H9 (cell line): ENCODE data around the gene KAT5. TPM values are rescaled to one million over a fixed set of nuclear protein-coding genes. Genes with fewer than 3 reads are reported as not detected.
"Not testable (repeated sequence)": the region's sequence is repeated elsewhere in the genome, so short reads cannot be mapped to it uniquely, and the experiment has no call there.

ENCODE experiments used
- DNase-seq: peaks from one replicate; pipeline ENCODE4 v3.0.0-alpha.2; 2017
- H2AFZ ChIP-seq: one replicate; pipeline ENCODE4 v1.6.1; 2013; ENCODE audit warnings: mild to moderate bottlenecking, low read length, control low read depth, moderate library complexity
- H2AK5ac ChIP-seq: 2 replicates; pipeline ENCODE4 v1.6.1; 2013; ENCODE audit warnings: low read length, control low read depth, mixed read lengths; ENCODE audit not compliant: insufficient read length
- H2BK120ac ChIP-seq: one replicate; pipeline ENCODE4 v1.6.1; 2013; ENCODE audit warnings: low read depth, mild to moderate bottlenecking, low read length, control low read depth, inconsistent platforms; ENCODE audit not compliant: poor library complexity, severe bottlenecking
- H2BK12ac ChIP-seq: 2 replicates; pipeline ENCODE4 v1.6.1; 2013; ENCODE audit warnings: low read length, control low read depth, mixed read lengths, low read depth; ENCODE audit not compliant: insufficient read length
- H2BK15ac ChIP-seq: 2 replicates; pipeline ENCODE4 v1.6.1; 2013; ENCODE audit warnings: low read depth, low read length, control low read depth
- H2BK20ac ChIP-seq: one replicate; pipeline ENCODE4 v1.6.1; 2013; ENCODE audit warnings: low read depth, mild to moderate bottlenecking, low read length, control low read depth, inconsistent platforms; ENCODE audit not compliant: poor library complexity, severe bottlenecking
- H2BK5ac ChIP-seq: 2 replicates; pipeline ENCODE4 v1.6.1; 2013; ENCODE audit warnings: low read length, control low read depth, mixed read lengths; ENCODE audit not compliant: insufficient read length
- H3K14ac ChIP-seq: 2 replicates; pipeline ENCODE4 v1.6.1; 2013; ENCODE audit warnings: low read length, control low read depth; ENCODE audit not compliant: insufficient read depth
- H3K18ac ChIP-seq: 2 replicates; pipeline ENCODE4 v1.6.1; 2013; ENCODE audit warnings: low read depth, mild to moderate bottlenecking, mixed read lengths, low read length, control low read depth; ENCODE audit not compliant: insufficient read length
- H3K23ac ChIP-seq: 2 replicates; pipeline ENCODE4 v1.6.1; 2013; ENCODE audit warnings: low read length, control low read depth, mixed read lengths, low read depth; ENCODE audit not compliant: insufficient read length
- H3K23me2 ChIP-seq: 2 replicates; pipeline ENCODE4 v1.6.1; 2013; ENCODE audit warnings: low read depth, mild to moderate bottlenecking, mixed read lengths, low read length, control low read depth; ENCODE audit not compliant: insufficient read length, poor library complexity, severe bottlenecking
- H3K27ac ChIP-seq: 2 replicates; pipeline ENCODE4 v1.5.1; 2013; ENCODE audit warnings: low read length, control low read depth, mixed read lengths, low read depth; ENCODE audit not compliant: insufficient read length
- H3K27me3 ChIP-seq: 2 replicates; pipeline ENCODE4 v1.6.1; 2013; ENCODE audit warnings: low read length, control low read depth, inconsistent platforms; ENCODE audit not compliant: insufficient read depth
- H3K4ac ChIP-seq: 2 replicates; pipeline ENCODE4 v1.6.1; 2013; ENCODE audit warnings: low read depth, mild to moderate bottlenecking, control low read depth, inconsistent platforms, low read length, moderate library complexity
- H3K4me1 ChIP-seq: 2 replicates; pipeline ENCODE4 v1.6.1; 2013; ENCODE audit warnings: low read length, control low read depth, inconsistent platforms; ENCODE audit not compliant: insufficient read depth
- H3K4me2 ChIP-seq: 2 replicates; pipeline ENCODE4 v1.6.1; 2013; ENCODE audit warnings: low read length, control low read depth, mixed read lengths; ENCODE audit not compliant: insufficient read length, insufficient read depth
- H3K56ac ChIP-seq: 2 replicates; pipeline ENCODE4 v1.6.1; 2013; ENCODE audit warnings: low read depth, mild to moderate bottlenecking, mixed read lengths, low read length, control low read depth; ENCODE audit not compliant: insufficient read length
- H3K79me1 ChIP-seq: 2 replicates; pipeline ENCODE4 v1.6.1; 2013; ENCODE audit warnings: low read depth, mild to moderate bottlenecking, moderate library complexity, low read length, control low read depth, inconsistent platforms; ENCODE audit not compliant: insufficient read depth, poor library complexity, severe bottlenecking
- H3K79me2 ChIP-seq: 2 replicates; pipeline ENCODE4 v1.6.1; 2013; ENCODE audit warnings: low read length, control low read depth, inconsistent platforms; ENCODE audit not compliant: insufficient read depth
- H3K9ac ChIP-seq: 2 replicates; pipeline ENCODE4 v1.6.1; 2013; ENCODE audit warnings: low read length, control low read depth, mixed read lengths; ENCODE audit not compliant: insufficient read length; ENCODE audit errors: extremely low read depth
- H3K9me3 ChIP-seq: one replicate; pipeline ENCODE4 v1.6.1; 2013; ENCODE audit warnings: low read depth, low read length, inconsistent platforms; ENCODE audit not compliant: control insufficient read depth
- H3T11ph ChIP-seq: one replicate; pipeline ENCODE4 v1.6.1; 2013; ENCODE audit warnings: mild to moderate bottlenecking, low read length, control low read depth, inconsistent platforms
- H4K20me1 ChIP-seq: one replicate; pipeline ENCODE4 v1.6.1; 2013; ENCODE audit not compliant: control insufficient read depth, insufficient read length, insufficient read depth
- H4K5ac ChIP-seq: 2 replicates; pipeline ENCODE4 v1.6.1; 2013; ENCODE audit warnings: low read depth, mild to moderate bottlenecking, mixed read lengths, low read length, control low read depth; ENCODE audit not compliant: insufficient read length
- H4K8ac ChIP-seq: replicated peaks from 2 replicates; pipeline ENCODE4 v1.6.1; 2013; ENCODE audit warnings: low read length, control low read depth, mixed read lengths, low read depth; ENCODE audit not compliant: insufficient read length
- H4K91ac ChIP-seq: 2 replicates; pipeline ENCODE4 v1.6.1; 2013; ENCODE audit warnings: low read depth, mild to moderate bottlenecking, moderate library complexity, mixed read lengths, low read length, control low read depth; ENCODE audit not compliant: insufficient read length
- H3K27ac Mint-ChIP-seq, 3 experiments: 2 replicates in 2 of 3; 3 replicates in 1 of 3; pipeline ENCODE4 v1.8.0; 2020 to 2021; ENCODE audit warnings: mixed read lengths in 3 of 3, mild to moderate bottlenecking in 1 of 3, moderate library complexity in 1 of 3
- H3K27me3 Mint-ChIP-seq: 2 replicates; pipeline ENCODE4 v1.8.0; 2021; ENCODE audit warnings: low read depth, mild to moderate bottlenecking, moderate library complexity, mixed read lengths
- H3K36me3 Mint-ChIP-seq, 3 experiments: 2 replicates in 2 of 3; 3 replicates in 1 of 3; pipeline ENCODE4 v1.8.0; 2020 to 2021; ENCODE audit warnings: low read depth in 3 of 3, mixed read lengths in 3 of 3; ENCODE audit not compliant: insufficient read depth in 1 of 3
- H3K4me1 Mint-ChIP-seq, 2 experiments: 2 replicates each; pipeline ENCODE4 v1.8.0; 2020; ENCODE audit warnings: mixed read lengths in 2 of 2
- H3K4me3 Mint-ChIP-seq, 2 experiments: 2 replicates in 1 of 2; 3 replicates in 1 of 2; pipeline ENCODE4 v1.8.0; 2020 to 2021; ENCODE audit warnings: mild to moderate bottlenecking in 2 of 2, mixed read lengths in 2 of 2, moderate library complexity in 1 of 2
- H3K9me3 Mint-ChIP-seq, 2 experiments: 2 replicates in 1 of 2; 3 replicates in 1 of 2; pipeline ENCODE4 v1.8.0; 2020; ENCODE audit warnings: mild to moderate bottlenecking in 2 of 2, mixed read lengths in 2 of 2, moderate library complexity in 1 of 2
- WGBS: extraction: QIAGEN DNeasy Blood & Tissue Kit; methylation state at CpG from one replicate; pipeline ENCODE4 v1.1.7; 2013; ENCODE audit warnings: missing lambda C conversion rate, low lambda C conversion rate, mixed read lengths; ENCODE audit not compliant: insufficient read length; ENCODE audit errors: extremely low coverage; 5-methylcytosine and 5-hydroxymethylcytosine counted together
- total RNA-seq: library from RNA; stranded (reverse); gene quantifications from 2 replicates; pipeline ENCODE4 v1.2.1, GENCODE V29; 2021

KAT5 gene
- total RNA-seq, 1 experiment from 2014 or later: 56.7 TPM

- not testable (repeated sequence) for H3K27ac Mint-ChIP-seq, H4K5ac ChIP-seq, H3K27me3 ChIP-seq, H3K79me1 ChIP-seq, H3K4me1 ChIP-seq, H2AK5ac ChIP-seq, H2BK20ac ChIP-seq, H3T11ph ChIP-seq, H2BK5ac ChIP-seq, H3K18ac ChIP-seq, H3K23ac ChIP-seq, H3K14ac ChIP-seq, H3K4ac ChIP-seq, H3K79me2 ChIP-seq, H4K91ac ChIP-seq, H2BK15ac ChIP-seq, H3K4me3 Mint-ChIP-seq, H3K36me3 Mint-ChIP-seq, H3K4me2 ChIP-seq, H2BK12ac ChIP-seq, H3K27ac ChIP-seq, H2AFZ ChIP-seq, DNase-seq, H3K9me3 ChIP-seq, H4K20me1 ChIP-seq, H3K56ac ChIP-seq, H3K4me1 Mint-ChIP-seq, H3K23me2 ChIP-seq, H4K8ac ChIP-seq, H3K9ac ChIP-seq, H2BK120ac ChIP-seq
- WGBS: no CpG with 5 or more reads among the region's 29 CpGs
- Mint-ChIP-seq H3K9me3 (peaks cover 13 to 24% of the 10 kb centered on the region in 2 experiments), H3K27me3 (peaks cover 19% of the 10 kb centered on the region)
Measured at GRCh38 chr11:65762816-65763215, 50.8 kb downstream of the KAT5 start.
